K562 (cell line): ENCODE results near the gene CACNA1S. TPM values are rescaled to one million over a fixed set of nuclear protein-coding genes. Genes with fewer than 3 reads are reported as not detected.

Experiments
- ATAC-seq: fragments of 200-7000 bp; cut with Tn5 transposase; 3 replicates; pipeline ENCODE4 v1.9.1; 2020; ENCODE audit warnings: moderate library complexity
- BruUV-seq: library from RNA; stranded (reverse); fragments of 400-500 nt; replicated peaks from 2 replicates; lab custom pipeline; 2021; lab: Mats Ljungman, UMichigan
- CTCF ChIA-PET: fragments of 300-600 bp; formaldehyde crosslinking; extraction: SDS; loops from one replicate; lab custom pipeline; 2021; ENCODE audit warnings: low intra/inter-chr PET ratio; lab: Yijun Ruan, JAX
- POLR2A ChIA-PET: fragments of 300-600, 350-650 bp; sonication (Branson Sonifier 250); formaldehyde crosslinking; extraction: SDS; loops from one replicate; lab custom pipeline; 2021; ENCODE audit warnings: antibody characterized with exemption, inconsistent platforms; lab: Yijun Ruan, JAX
- DNase-seq, 4 experiments: peaks; one replicate each; pipeline versions ENCODE4 v3.0.0 to v3.0.0-alpha.2; 2011 to 2018; ENCODE audit warnings: low spot score in 3 of 4, mixed read lengths in 3 of 4; ENCODE audit errors: extremely low read depth in 1 of 4
- FAIRE-seq: peaks from 2 replicates; lab custom pipeline; 2011; peaks lifted over from hg19 to GRCh38; lab: Jason Lieb, UNC
- H2AFZ ChIP-seq: 2 replicates; pipeline ENCODE4 v1.6.0; 2011; ENCODE audit warnings: low read depth, low read length, control low read depth, inconsistent platforms
- H3K27ac ChIP-seq: fragments of 200-600 bp; 3 replicates; pipeline ENCODE4 v1.8.0; 2011; ENCODE audit warnings: low read depth, mild to moderate bottlenecking, control low read depth, inconsistent platforms, low read length, moderate library complexity, mixed read lengths; ENCODE audit errors: extremely low read depth
- H3K27me3 ChIP-seq, 2 experiments: fragments of 300-600 bp in 1 of 2; 2 replicates in 1 of 2; 3 replicates in 1 of 2; pipeline versions ENCODE4 v1.6.0 to v1.8.0; 2011; ENCODE audit warnings: inconsistent platforms in 2 of 2, low read length in 2 of 2, mild to moderate bottlenecking in 1 of 2, mixed read lengths in 1 of 2, moderate library complexity in 1 of 2; ENCODE audit not compliant: control insufficient read depth in 2 of 2, insufficient read depth in 2 of 2
- H3K36me3 ChIP-seq: fragments of 300-600 bp; 3 replicates; pipeline ENCODE4 v1.8.0; 2011; ENCODE audit warnings: mild to moderate bottlenecking, low read length, inconsistent platforms; ENCODE audit not compliant: control insufficient read depth, insufficient read depth
- H3K4me1 ChIP-seq, 2 experiments: fragments of 200-600 bp in 1 of 2; replicated peaks in 1 of 2; 2 replicates in 1 of 2; 3 replicates in 1 of 2; pipeline versions ENCODE4 v1.5.1 to v1.8.0; 2011; ENCODE audit warnings: inconsistent platforms in 2 of 2, low read length in 2 of 2, mild to moderate bottlenecking in 1 of 2, mixed read lengths in 1 of 2, moderate library complexity in 1 of 2; ENCODE audit not compliant: control insufficient read depth in 2 of 2, insufficient read depth in 2 of 2
- H3K4me2 ChIP-seq: 2 replicates; pipeline ENCODE4 v1.6.1; 2011; ENCODE audit warnings: low read length, control low read depth, inconsistent platforms, mixed read lengths; ENCODE audit not compliant: insufficient read depth
- H3K4me3 ChIP-seq: fragments of 200-600 bp; sonication (generic), shearing (Covaris generic); 2 replicates; pipeline ENCODE4 v1.5.1; 2016; ENCODE audit warnings: control low read depth, inconsistent platforms
- H3K79me2 ChIP-seq: fragments of 200-600 bp; 3 replicates; pipeline ENCODE4 v1.8.0; 2011; ENCODE audit warnings: low read length, inconsistent platforms; ENCODE audit not compliant: control insufficient read depth, insufficient read depth
- H3K9ac ChIP-seq, 2 experiments: 2 replicates each; pipeline versions ENCODE4 v1.6.0 to v1.6.1; 2011; ENCODE audit warnings: low read depth in 2 of 2, low read length in 2 of 2, control low read depth in 1 of 2, inconsistent platforms in 1 of 2, mild to moderate bottlenecking in 1 of 2, mixed read lengths in 1 of 2; ENCODE audit not compliant: insufficient read depth in 1 of 2
- H3K9me1 ChIP-seq: one replicate; pipeline ENCODE4 v1.6.0; 2011; ENCODE audit warnings: inconsistent platforms, mild to moderate bottlenecking, low read length, moderate library complexity; ENCODE audit not compliant: control insufficient read depth, insufficient read depth
- H3K9me3 ChIP-seq: replicated peaks from 2 replicates; pipeline ENCODE4 v1.5.1; 2011; ENCODE audit warnings: low read depth, low read length, inconsistent platforms; ENCODE audit not compliant: control insufficient read depth, insufficient read depth
- H4K20me1 ChIP-seq: replicated peaks from 2 replicates; pipeline ENCODE4 v1.6.1; 2011; ENCODE audit warnings: low read length, inconsistent platforms, mixed read lengths; ENCODE audit not compliant: control insufficient read depth, insufficient read depth
- ATF1 ChIP-seq, 2 experiments: fragments of 450-650 bp in 1 of 2; IDR thresholded peaks; 2 replicates each; pipeline ENCODE4 v1.6.1; 2016; ENCODE audit warnings: missing compliant biosample characterization in 1 of 2, missing genetic modification characterization in 1 of 2
- CTBP1 ChIP-seq: fragments of 450-650 bp; IDR thresholded peaks from 2 replicates; pipeline ENCODE4 v1.6.1; 2016; ENCODE audit warnings: borderline replicate concordance
- CTCFL ChIP-seq: IDR thresholded peaks from 2 replicates; pipeline ENCODE4 v1.6.1; 2011; ENCODE audit warnings: borderline replicate concordance, low read depth, mild to moderate bottlenecking, moderate library complexity, low read length; ENCODE audit not compliant: insufficient read depth, poor library complexity, severe bottlenecking
- E2F1 ChIP-seq: sonication (generic); formaldehyde crosslinking; IDR thresholded peaks from 2 replicates; pipeline ENCODE4 v1.8.1; 2023; ENCODE audit warnings: mild to moderate bottlenecking, missing genetic modification reagents, moderate library complexity
- E2F6 ChIP-seq, 2 experiments: IDR thresholded peaks; 2 replicates each; pipeline ENCODE4 v1.6.1; 2011; ENCODE audit warnings: borderline replicate concordance in 1 of 2, control low read depth in 1 of 2, low read depth in 1 of 2, low read length in 1 of 2, mild to moderate bottlenecking in 1 of 2, mixed read lengths in 1 of 2, moderate library complexity in 1 of 2; ENCODE audit not compliant: insufficient read depth in 1 of 2, insufficient read length in 1 of 2, poor library complexity in 1 of 2, severe bottlenecking in 1 of 2; ENCODE audit errors: extremely low read depth in 1 of 2
- MAZ ChIP-seq, 2 experiments: fragments of 450-650 bp in 1 of 2; sonication (generic) in 1 of 2; formaldehyde crosslinking; IDR thresholded peaks in 1 of 2; conservative IDR thresholded peaks in 1 of 2; 2 replicates each; pipeline versions ENCODE4 v1.4.0 to v1.5.0; 2020; ENCODE audit warnings: mild to moderate bottlenecking in 1 of 2, missing genetic modification reagents in 1 of 2
- MCM7 ChIP-seq, 2 experiments: fragments of 450-650 bp; IDR thresholded peaks; 2 replicates each; pipeline ENCODE4 v1.6.1; 2016 to 2018
- NR2F6 ChIP-seq: fragments of 450-650 bp; formaldehyde crosslinking; IDR thresholded peaks from 2 replicates; pipeline ENCODE4 v1.4.0; 2020; ENCODE audit warnings: mild to moderate bottlenecking
- POLR3G ChIP-seq: IDR thresholded peaks from 2 replicates; pipeline ENCODE4 v1.6.1; 2011; ENCODE audit not compliant: insufficient read length, insufficient replicate concordance; ENCODE audit errors: extremely low read depth
- RAD21 ChIP-seq, 2 experiments: fragments of 250-450 bp in 1 of 2; fragments of 450-650 bp in 1 of 2; sonication (Bioruptor Pico) in 1 of 2; formaldehyde crosslinking in 1 of 2; IDR thresholded peaks in 1 of 2; conservative IDR thresholded peaks in 1 of 2; 2 replicates each; pipeline versions ENCODE4 v1.4.0 to v1.8.0; 2020 to 2022; ENCODE audit warnings: mild to moderate bottlenecking in 2 of 2, moderate library complexity in 1 of 2
- RB1 ChIP-seq: fragments of 450-650 bp; IDR thresholded peaks from 2 replicates; pipeline ENCODE4 v1.6.1; 2017; ENCODE audit warnings: low read depth, mild to moderate bottlenecking
- RCOR1 ChIP-seq, 2 experiments: IDR thresholded peaks; 2 replicates each; pipeline ENCODE4 v1.6.1; 2012; ENCODE audit warnings: low read depth in 2 of 2, low read length in 2 of 2, borderline replicate concordance in 1 of 2, improper control_type of control experiment in 1 of 2
- SOX6 ChIP-seq: fragments of 450-650 bp; IDR thresholded peaks from 2 replicates; pipeline ENCODE4 v1.6.1; 2014; ENCODE audit warnings: mild to moderate bottlenecking
- ZNF311 ChIP-seq: fragments of 250-450 bp; sonication (Bioruptor Pico); IDR thresholded peaks from 2 replicates; pipeline ENCODE4 v1.4.0; 2020; ENCODE audit warnings: mild to moderate bottlenecking, moderate library complexity
- ZNF75A ChIP-seq: fragments of 450-650 bp; formaldehyde crosslinking; IDR thresholded peaks from 2 replicates; pipeline ENCODE4 v1.4.0; 2020; ENCODE audit warnings: mild to moderate bottlenecking
- WGBS: fragments of 100-300 bp; shearing (Covaris generic); methylation state at CpG from one replicate; pipeline ENCODE4 v1.1.6; 2016; ENCODE audit warnings: low coverage, mixed read lengths; ENCODE audit not compliant: insufficient coverage; ENCODE audit errors: missing lambda C conversion rate; 5-methylcytosine and 5-hydroxymethylcytosine counted together
- in situ Hi-C: fragments of 300-500 bp; cut with MboI; formaldehyde crosslinking; loops from 4 replicates; pipeline ENCODE4 v1.15.0; 2018; ENCODE audit warnings: inconsistent platforms, mixed read lengths
- intact Hi-C: fragments of 100-400 bp; cut with micrococcal nuclease; formaldehyde crosslinking; loops from 2 replicates; pipeline ENCODE4 v1.14.2; 2022
- polyA plus RNA-seq, 8 experiments: library from polyadenylated mRNA; depleted of rRNA in 4 of 8; stranded (reverse) in 5 of 8; unstranded in 3 of 8; fragments of >200 nt; fragmentation: Nextera tagmentation in 2 of 8; fragmentation: Illumina TruSeq in 1 of 8; extraction: Ambion mirVana in 2 of 8; extraction: Trizol in 1 of 8; gene quantifications; 2 replicates each; pipeline versions ENCODE4 v1.2.1 to v1.2.3, GENCODE V29; 2011 to 2014; ENCODE audit warnings: inconsistent platforms in 1 of 8, missing spikeins in 1 of 8
- total RNA-seq, 7 experiments: library from RNA; depleted of rRNA in 6 of 7; stranded (reverse); fragments of >200 nt in 6 of 7; fragmentation: Illumina TruSeq in 2 of 7; extraction: Trizol in 2 of 7; gene quantifications; 2 replicates each; pipeline versions ENCODE4 v1.2.1 to v1.2.3, GENCODE V29; 2011 to 2021; ENCODE audit warnings: low replicate concordance in 1 of 7

The CACNA1S gene
- total and polyA plus RNA-seq, 9 of the 15 experiments (the other 6 are each of a cell fraction or from before 2014, with no cell fraction given): not detected

- ATAC-seq (peak; percentile 44), DNase-seq (peak; percentile 56 to 69 (median 62)), FAIRE-seq (peak; percentile 59)
- CTCF ChIA-PET: no interaction called here
- Histone ChIP-seq H3K4me1 (peaks cover 35 to 57% of the 10 kb centered on the region in 2 experiments), H2AFZ (peak overlapping the region; percentile 75), H3K4me2 (peak overlapping the region; percentile 3), H4K20me1 (no peaks in the 10 kb centered on the region; the same call in 1 of the 2 replicates), H3K27ac (no peak overlapping the region), H3K9ac (no peak overlapping the region), H3K9me1 (peaks cover 7% of the 10 kb centered on the region), H3K4me3 (no peak overlapping the region), H3K79me2 (peaks cover 11% of the 10 kb centered on the region; the same call in 2 of the 3 replicates), H3K27me3 (peaks cover 2 to 4% of the 10 kb centered on the region in 2 experiments; a peak in 2 of 5 replicates), H3K36me3 (no peaks in the 10 kb centered on the region), H3K9me3 (no peaks in the 10 kb centered on the region)
- intact Hi-C loops (no loop called here), in situ Hi-C loops (no loop called here)
- no TSS peak for BruUV-seq
- 24% methylated on average over 7 of the region's 7 CpGs for WGBS
- POLR2A ChIA-PET: interaction anchor here (0.7 to 2.1 kb wide), 3 partner anchors 10 to 180 kb away, joined by 3 to 11 read pairs (median 3); no protein-coding TSS in a partner anchor
- TF ChIP-seq E2F6 (IDR thresholded peaks at IDR 0.05; ENCODE audit: borderline replicate concordance in 1 of 2, extremely low read depth in 1 of 2, insufficient read depth in 1 of 2, insufficient read length in 1 of 2, low read depth in 1 of 2, low read length in 1 of 2, poor library complexity in 1 of 2, severe bottlenecking in 1 of 2) (peak in 1 of 2 experiments; percentile 58), NR2F6 (no peak), ZNF311 (no peak), MAZ (CRISPR knock-in tag; conservative IDR thresholded peaks at IDR 0.05 in 1 of 2, IDR thresholded peaks at IDR 0.05 in 1 of 2) (0 out of 4 replicates have a peak, but pooled peaks of 1 of the 2 experiments have one; percentile 20), ATF1 (CRISPR knock-in tag; IDR thresholded peaks at IDR 0.05) (no peak), ATF1 (tag; IDR thresholded peaks at IDR 0.05) (no peak), RCOR1 (IDR thresholded peaks at IDR 0.05; ENCODE audit: borderline replicate concordance in 1 of 2, low read depth in 2 of 2, low read length in 2 of 2) (0 out of 4 replicates have a peak, but pooled peaks of 1 of the 2 experiments have one; percentile 17), E2F1 (CRISPR knock-in tag) (peak; percentile 45; the same call in 1 of the 2 replicates), CTBP1 (peak; percentile 51; the same call in 1 of the 2 replicates), ZNF75A (no peak), POLR3G (no peak), RB1 (peak; percentile 37; the same call in 1 of the 2 replicates), MCM7 (IDR thresholded peaks at IDR 0.05) (no peak), CTCFL (peak; percentile 30), RAD21 (CRISPR knock-in tag; conservative IDR thresholded peaks at IDR 0.05 in 1 of 2, IDR thresholded peaks at IDR 0.05 in 1 of 2) (peak in 1 of 2 experiments; percentile 41; a peak in 2 of 4 replicates), SOX6 (no peak)
These were observed 86.6 kb downstream of the CACNA1S start for GRCh38 chr1:201025571-201026002.
